H9 (cell line): Measurements from ENCODE around the gene LYPD6. TPM values are rescaled to one million over a fixed set of nuclear protein-coding genes. Genes with fewer than 3 reads are reported as not detected.

Experiments
- DNase-seq: peaks from one replicate; pipeline ENCODE4 v3.0.0-alpha.2; 2017
- H2AFZ ChIP-seq: one replicate; pipeline ENCODE4 v1.6.1; 2013; ENCODE audit warnings: mild to moderate bottlenecking, low read length, control low read depth, moderate library complexity
- H2AK5ac ChIP-seq: 2 replicates; pipeline ENCODE4 v1.6.1; 2013; ENCODE audit warnings: low read length, control low read depth, mixed read lengths; ENCODE audit not compliant: insufficient read length
- H2BK120ac ChIP-seq: one replicate; pipeline ENCODE4 v1.6.1; 2013; ENCODE audit warnings: low read depth, mild to moderate bottlenecking, low read length, control low read depth, inconsistent platforms; ENCODE audit not compliant: poor library complexity, severe bottlenecking
- H2BK12ac ChIP-seq: 2 replicates; pipeline ENCODE4 v1.6.1; 2013; ENCODE audit warnings: low read length, control low read depth, mixed read lengths, low read depth; ENCODE audit not compliant: insufficient read length
- H2BK15ac ChIP-seq: 2 replicates; pipeline ENCODE4 v1.6.1; 2013; ENCODE audit warnings: low read depth, low read length, control low read depth
- H2BK20ac ChIP-seq: one replicate; pipeline ENCODE4 v1.6.1; 2013; ENCODE audit warnings: low read depth, mild to moderate bottlenecking, low read length, control low read depth, inconsistent platforms; ENCODE audit not compliant: poor library complexity, severe bottlenecking
- H2BK5ac ChIP-seq: 2 replicates; pipeline ENCODE4 v1.6.1; 2013; ENCODE audit warnings: low read length, control low read depth, mixed read lengths; ENCODE audit not compliant: insufficient read length
- H3K14ac ChIP-seq: 2 replicates; pipeline ENCODE4 v1.6.1; 2013; ENCODE audit warnings: low read length, control low read depth; ENCODE audit not compliant: insufficient read depth
- H3K18ac ChIP-seq: 2 replicates; pipeline ENCODE4 v1.6.1; 2013; ENCODE audit warnings: low read depth, mild to moderate bottlenecking, mixed read lengths, low read length, control low read depth; ENCODE audit not compliant: insufficient read length
- H3K23ac ChIP-seq: 2 replicates; pipeline ENCODE4 v1.6.1; 2013; ENCODE audit warnings: low read length, control low read depth, mixed read lengths, low read depth; ENCODE audit not compliant: insufficient read length
- H3K23me2 ChIP-seq: 2 replicates; pipeline ENCODE4 v1.6.1; 2013; ENCODE audit warnings: low read depth, mild to moderate bottlenecking, mixed read lengths, low read length, control low read depth; ENCODE audit not compliant: insufficient read length, poor library complexity, severe bottlenecking
- H3K27ac ChIP-seq: 2 replicates; pipeline ENCODE4 v1.5.1; 2013; ENCODE audit warnings: low read length, control low read depth, mixed read lengths, low read depth; ENCODE audit not compliant: insufficient read length
- H3K27me3 ChIP-seq: 2 replicates; pipeline ENCODE4 v1.6.1; 2013; ENCODE audit warnings: low read length, control low read depth, inconsistent platforms; ENCODE audit not compliant: insufficient read depth
- H3K4ac ChIP-seq: 2 replicates; pipeline ENCODE4 v1.6.1; 2013; ENCODE audit warnings: low read depth, mild to moderate bottlenecking, control low read depth, inconsistent platforms, low read length, moderate library complexity
- H3K4me1 ChIP-seq: 2 replicates; pipeline ENCODE4 v1.6.1; 2013; ENCODE audit warnings: low read length, control low read depth, inconsistent platforms; ENCODE audit not compliant: insufficient read depth
- H3K4me2 ChIP-seq: 2 replicates; pipeline ENCODE4 v1.6.1; 2013; ENCODE audit warnings: low read length, control low read depth, mixed read lengths; ENCODE audit not compliant: insufficient read length, insufficient read depth
- H3K56ac ChIP-seq: 2 replicates; pipeline ENCODE4 v1.6.1; 2013; ENCODE audit warnings: low read depth, mild to moderate bottlenecking, mixed read lengths, low read length, control low read depth; ENCODE audit not compliant: insufficient read length
- H3K79me1 ChIP-seq: 2 replicates; pipeline ENCODE4 v1.6.1; 2013; ENCODE audit warnings: low read depth, mild to moderate bottlenecking, moderate library complexity, low read length, control low read depth, inconsistent platforms; ENCODE audit not compliant: insufficient read depth, poor library complexity, severe bottlenecking
- H3K79me2 ChIP-seq: 2 replicates; pipeline ENCODE4 v1.6.1; 2013; ENCODE audit warnings: low read length, control low read depth, inconsistent platforms; ENCODE audit not compliant: insufficient read depth
- H3K9ac ChIP-seq: 2 replicates; pipeline ENCODE4 v1.6.1; 2013; ENCODE audit warnings: low read length, control low read depth, mixed read lengths; ENCODE audit not compliant: insufficient read length; ENCODE audit errors: extremely low read depth
- H3K9me3 ChIP-seq: one replicate; pipeline ENCODE4 v1.6.1; 2013; ENCODE audit warnings: low read depth, low read length, inconsistent platforms; ENCODE audit not compliant: control insufficient read depth
- H3T11ph ChIP-seq: one replicate; pipeline ENCODE4 v1.6.1; 2013; ENCODE audit warnings: mild to moderate bottlenecking, low read length, control low read depth, inconsistent platforms
- H4K20me1 ChIP-seq: one replicate; pipeline ENCODE4 v1.6.1; 2013; ENCODE audit not compliant: control insufficient read depth, insufficient read length, insufficient read depth
- H4K5ac ChIP-seq: 2 replicates; pipeline ENCODE4 v1.6.1; 2013; ENCODE audit warnings: low read depth, mild to moderate bottlenecking, mixed read lengths, low read length, control low read depth; ENCODE audit not compliant: insufficient read length
- H4K8ac ChIP-seq: replicated peaks from 2 replicates; pipeline ENCODE4 v1.6.1; 2013; ENCODE audit warnings: low read length, control low read depth, mixed read lengths, low read depth; ENCODE audit not compliant: insufficient read length
- H4K91ac ChIP-seq: 2 replicates; pipeline ENCODE4 v1.6.1; 2013; ENCODE audit warnings: low read depth, mild to moderate bottlenecking, moderate library complexity, mixed read lengths, low read length, control low read depth; ENCODE audit not compliant: insufficient read length
- H3K27ac Mint-ChIP-seq, 3 experiments: 2 replicates in 2 of 3; 3 replicates in 1 of 3; pipeline ENCODE4 v1.8.0; 2020 to 2021; ENCODE audit warnings: mixed read lengths in 3 of 3, mild to moderate bottlenecking in 1 of 3, moderate library complexity in 1 of 3
- H3K27me3 Mint-ChIP-seq: 2 replicates; pipeline ENCODE4 v1.8.0; 2021; ENCODE audit warnings: low read depth, mild to moderate bottlenecking, moderate library complexity, mixed read lengths
- H3K36me3 Mint-ChIP-seq, 3 experiments: 2 replicates in 2 of 3; 3 replicates in 1 of 3; pipeline ENCODE4 v1.8.0; 2020 to 2021; ENCODE audit warnings: low read depth in 3 of 3, mixed read lengths in 3 of 3; ENCODE audit not compliant: insufficient read depth in 1 of 3
- H3K4me1 Mint-ChIP-seq, 2 experiments: 2 replicates each; pipeline ENCODE4 v1.8.0; 2020; ENCODE audit warnings: mixed read lengths in 2 of 2
- H3K4me3 Mint-ChIP-seq, 2 experiments: 2 replicates in 1 of 2; 3 replicates in 1 of 2; pipeline ENCODE4 v1.8.0; 2020 to 2021; ENCODE audit warnings: mild to moderate bottlenecking in 2 of 2, mixed read lengths in 2 of 2, moderate library complexity in 1 of 2
- H3K9me3 Mint-ChIP-seq, 2 experiments: 2 replicates in 1 of 2; 3 replicates in 1 of 2; pipeline ENCODE4 v1.8.0; 2020; ENCODE audit warnings: mild to moderate bottlenecking in 2 of 2, mixed read lengths in 2 of 2, moderate library complexity in 1 of 2
- WGBS: extraction: QIAGEN DNeasy Blood & Tissue Kit; methylation state at CpG from one replicate; pipeline ENCODE4 v1.1.7; 2013; ENCODE audit warnings: missing lambda C conversion rate, low lambda C conversion rate, mixed read lengths; ENCODE audit not compliant: insufficient read length; ENCODE audit errors: extremely low coverage; 5-methylcytosine and 5-hydroxymethylcytosine counted together
- total RNA-seq: library from RNA; stranded (reverse); gene quantifications from 2 replicates; pipeline ENCODE4 v1.2.1, GENCODE V29; 2021
- TF ChIP-seq, protein P1 (sequence below): fragments of 200-600 bp; sonication (generic); conservative IDR thresholded peaks from 3 replicates; pipeline ENCODE4 v1.8.0; 2021; ENCODE audit warnings: antibody characterized with exemption, mild to moderate bottlenecking

The LYPD6 gene
- total RNA-seq, 1 experiment from 2014 or later, result 3.0 TPM

DNA sequence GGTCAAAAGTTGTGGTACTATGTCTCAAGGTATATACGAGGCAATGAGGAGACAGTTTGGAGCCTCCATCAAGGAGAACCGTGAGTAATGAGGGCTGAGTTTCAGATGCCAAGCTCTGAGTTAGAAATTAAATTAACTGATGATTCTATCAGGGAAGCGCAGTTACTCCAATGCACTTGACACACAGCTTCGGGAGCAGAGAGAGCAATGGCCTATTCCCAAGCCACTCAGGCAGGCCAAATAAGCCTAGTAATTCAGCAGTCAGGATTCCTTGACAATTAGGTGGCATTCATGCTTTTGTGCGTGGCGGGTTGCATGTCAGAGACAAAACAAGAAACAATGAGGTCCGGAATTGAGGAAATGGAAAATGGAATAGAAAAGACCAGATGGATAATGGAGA, 134.0 kb downstream of the LYPD6 start:
- H3K14ac ChIP-seq, result no peak overlapping the region
- H3K27ac ChIP-seq, result no peak overlapping the region
- no peaks in the 10 kb centered on the region for H3K4me1 Mint-ChIP-seq
- no peak for DNase-seq
- H4K5ac ChIP-seq, result no peak overlapping the region
- H3K9me3 Mint-ChIP-seq, result peaks cover 12 to 15% of the 10 kb centered on the region in 2 experiments; a peak in 4 of 5 replicates
- H3K79me2 ChIP-seq, result no peaks in the 10 kb centered on the region
- H3K27me3 Mint-ChIP-seq, result no peaks in the 10 kb centered on the region
- H2BK15ac ChIP-seq, result no peak overlapping the region
- WGBS, result no CpG with 5 or more reads among the region's 7 CpGs
- no peak overlapping the region for H3K9ac ChIP-seq
- H3K4me3 Mint-ChIP-seq, result no peak overlapping the region
- TF ChIP-seq, protein P1, sequence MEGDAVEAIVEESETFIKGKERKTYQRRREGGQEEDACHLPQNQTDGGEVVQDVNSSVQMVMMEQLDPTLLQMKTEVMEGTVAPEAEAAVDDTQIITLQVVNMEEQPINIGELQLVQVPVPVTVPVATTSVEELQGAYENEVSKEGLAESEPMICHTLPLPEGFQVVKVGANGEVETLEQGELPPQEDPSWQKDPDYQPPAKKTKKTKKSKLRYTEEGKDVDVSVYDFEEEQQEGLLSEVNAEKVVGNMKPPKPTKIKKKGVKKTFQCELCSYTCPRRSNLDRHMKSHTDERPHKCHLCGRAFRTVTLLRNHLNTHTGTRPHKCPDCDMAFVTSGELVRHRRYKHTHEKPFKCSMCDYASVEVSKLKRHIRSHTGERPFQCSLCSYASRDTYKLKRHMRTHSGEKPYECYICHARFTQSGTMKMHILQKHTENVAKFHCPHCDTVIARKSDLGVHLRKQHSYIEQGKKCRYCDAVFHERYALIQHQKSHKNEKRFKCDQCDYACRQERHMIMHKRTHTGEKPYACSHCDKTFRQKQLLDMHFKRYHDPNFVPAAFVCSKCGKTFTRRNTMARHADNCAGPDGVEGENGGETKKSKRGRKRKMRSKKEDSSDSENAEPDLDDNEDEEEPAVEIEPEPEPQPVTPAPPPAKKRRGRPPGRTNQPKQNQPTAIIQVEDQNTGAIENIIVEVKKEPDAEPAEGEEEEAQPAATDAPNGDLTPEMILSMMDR, result no peak
- H3K4me2 ChIP-seq, result no peak overlapping the region
- H2BK5ac ChIP-seq, result no peak overlapping the region
- no peaks in the 10 kb centered on the region for H3K79me1 ChIP-seq
- H2BK12ac ChIP-seq, result no peak overlapping the region
- no peak overlapping the region for H2AK5ac ChIP-seq
- no peak overlapping the region for H3K23ac ChIP-seq
- H3K23me2 ChIP-seq, result no peaks in the 10 kb centered on the region
- H3K18ac ChIP-seq, result no peak overlapping the region
- H4K8ac ChIP-seq, result no peak overlapping the region
- H3K27me3 ChIP-seq, result no peaks in the 10 kb centered on the region
- H3K36me3 Mint-ChIP-seq, result peaks cover 0 to 13% (median 4%) of the 10 kb centered on the region in 3 experiments; a peak in 5 of 7 replicates
- H3T11ph ChIP-seq, result no peak overlapping the region
- H3K4ac ChIP-seq, result no peak overlapping the region
- no peak overlapping the region for H2AFZ ChIP-seq
- H4K91ac ChIP-seq, result no peak overlapping the region
- no peaks in the 10 kb centered on the region for H4K20me1 ChIP-seq
- no peak overlapping the region for H3K27ac Mint-ChIP-seq
- no peaks in the 10 kb centered on the region for H3K4me1 ChIP-seq
- H3K9me3 ChIP-seq, result no peaks in the 10 kb centered on the region
- H2BK20ac ChIP-seq, result no peak overlapping the region
- H2BK120ac ChIP-seq, result no peak overlapping the region
- H3K56ac ChIP-seq, result no peak overlapping the region
